Astrocyte of the spinal cord (primary cell): ENCODE measurements around the gene SLC9A1.
A peak's percentile ranks its signal among the peaks of the same experiment; 100 is the strongest.

Experiments used
- DNase-seq: peaks from one replicate; pipeline ENCODE4 v3.0.0; 2011; ENCODE audit warnings: low read depth, low spot score
- H3K4me3 ChIP-seq: 2 replicates; pipeline ENCODE4 v1.5.1; 2011; ENCODE audit warnings: low read depth, mild to moderate bottlenecking, low read length, moderate library complexity
- in situ Hi-C: cut with HindIII; loops from 2 replicates; pipeline ENCODE4 v1.10.0; 2017; ENCODE audit warnings: low sequenced_read_pairs
- TF ChIP-seq, protein P1 (sequence below): IDR thresholded peaks from 2 replicates; pipeline ENCODE4 v1.5.1; 2012; ENCODE audit warnings: low read depth, mild to moderate bottlenecking, low read length, inconsistent platforms

The SLC9A1 gene

DNA sequence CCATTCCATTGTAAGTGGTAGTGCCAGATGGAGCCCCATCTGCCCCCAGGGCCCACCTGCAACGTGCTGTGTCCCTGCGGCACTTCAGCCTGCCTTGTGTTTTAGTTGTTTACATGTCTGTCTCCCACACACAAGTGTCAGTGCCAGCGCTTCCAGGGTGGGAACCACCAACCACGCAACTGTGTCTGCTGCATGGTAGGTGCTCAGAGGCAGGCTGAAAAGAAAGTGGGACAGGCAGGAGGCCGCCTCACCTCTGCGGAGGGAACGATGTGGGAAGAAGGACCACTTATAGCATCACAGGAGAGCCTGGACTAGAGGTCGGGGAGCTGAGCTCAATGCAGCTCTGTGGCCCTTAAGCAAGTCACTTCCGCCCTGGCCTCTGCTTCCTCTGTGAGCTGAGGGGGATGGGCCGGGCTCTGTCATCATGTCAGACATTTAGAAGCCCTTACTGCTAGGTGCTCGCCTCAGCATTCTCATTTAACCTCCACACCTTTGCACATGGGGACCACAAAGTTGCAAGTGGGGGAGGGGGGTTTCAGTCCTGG lies 17.9 kb downstream of the SLC9A1 start:
- TF ChIP-seq, protein P1, sequence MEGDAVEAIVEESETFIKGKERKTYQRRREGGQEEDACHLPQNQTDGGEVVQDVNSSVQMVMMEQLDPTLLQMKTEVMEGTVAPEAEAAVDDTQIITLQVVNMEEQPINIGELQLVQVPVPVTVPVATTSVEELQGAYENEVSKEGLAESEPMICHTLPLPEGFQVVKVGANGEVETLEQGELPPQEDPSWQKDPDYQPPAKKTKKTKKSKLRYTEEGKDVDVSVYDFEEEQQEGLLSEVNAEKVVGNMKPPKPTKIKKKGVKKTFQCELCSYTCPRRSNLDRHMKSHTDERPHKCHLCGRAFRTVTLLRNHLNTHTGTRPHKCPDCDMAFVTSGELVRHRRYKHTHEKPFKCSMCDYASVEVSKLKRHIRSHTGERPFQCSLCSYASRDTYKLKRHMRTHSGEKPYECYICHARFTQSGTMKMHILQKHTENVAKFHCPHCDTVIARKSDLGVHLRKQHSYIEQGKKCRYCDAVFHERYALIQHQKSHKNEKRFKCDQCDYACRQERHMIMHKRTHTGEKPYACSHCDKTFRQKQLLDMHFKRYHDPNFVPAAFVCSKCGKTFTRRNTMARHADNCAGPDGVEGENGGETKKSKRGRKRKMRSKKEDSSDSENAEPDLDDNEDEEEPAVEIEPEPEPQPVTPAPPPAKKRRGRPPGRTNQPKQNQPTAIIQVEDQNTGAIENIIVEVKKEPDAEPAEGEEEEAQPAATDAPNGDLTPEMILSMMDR, result no peak
- in situ Hi-C loops, result no loop called here
- no peak for DNase-seq
- H3K4me3 ChIP-seq, result no peak overlapping the region

DNA sequence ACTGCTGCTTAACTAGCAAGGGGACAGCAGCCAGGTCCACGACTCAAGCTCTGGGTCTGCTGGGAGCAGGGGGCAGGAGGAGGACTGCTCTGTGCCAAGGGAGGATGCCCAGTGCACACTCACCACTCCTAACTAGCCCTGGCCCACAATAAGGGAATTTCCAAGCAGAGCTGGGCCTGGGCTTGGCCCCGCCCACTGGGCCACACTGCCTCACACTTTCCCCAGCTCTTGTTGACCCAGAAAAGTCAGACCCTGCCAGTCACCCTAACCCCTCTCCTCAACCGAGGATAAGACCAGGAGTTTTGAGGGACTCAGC lies 18.7 kb downstream of the SLC9A1 start:
- H3K4me3 ChIP-seq, result no peak overlapping the region
- TF ChIP-seq, protein P1, result no peak
- in situ Hi-C loops, result no loop called here
- no peak for DNase-seq

DNA sequence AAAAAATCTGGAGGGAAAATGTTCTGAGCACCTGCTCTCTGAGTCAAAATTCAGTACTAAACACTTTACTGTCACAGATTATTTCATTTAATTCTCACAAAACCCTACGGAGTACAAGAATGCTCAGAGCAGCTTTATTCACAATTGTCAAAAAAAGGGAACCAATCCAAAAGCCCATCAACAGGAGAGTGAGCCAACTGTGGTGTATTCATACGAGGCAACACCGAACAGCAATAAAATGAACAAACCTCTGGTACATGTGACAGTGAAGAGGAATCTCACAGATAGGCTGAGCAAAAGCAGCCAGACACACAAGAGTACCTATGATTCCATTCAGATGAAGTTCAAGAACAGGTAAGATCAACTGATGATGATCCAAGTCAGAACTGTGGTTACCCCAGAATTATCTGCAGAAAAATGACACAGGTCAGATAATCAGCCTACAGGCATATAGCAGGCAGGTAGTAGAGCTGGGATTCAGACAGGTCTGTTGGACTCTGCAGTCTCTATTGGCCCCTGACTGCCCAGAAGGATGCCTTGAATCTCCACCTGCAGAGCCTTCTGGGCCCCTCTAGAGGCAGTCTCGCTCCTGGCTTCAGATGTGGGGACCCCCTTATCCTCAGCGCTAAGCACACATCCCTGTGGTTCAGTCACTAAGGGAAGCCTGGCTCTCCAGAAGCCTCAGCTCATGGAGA lies 19.2 kb downstream of the SLC9A1 start:
- no peak overlapping the region for H3K4me3 ChIP-seq
- TF ChIP-seq, protein P1, result peak; percentile 9
- in situ Hi-C loops, result no loop called here
- no peak for DNase-seq

DNA sequence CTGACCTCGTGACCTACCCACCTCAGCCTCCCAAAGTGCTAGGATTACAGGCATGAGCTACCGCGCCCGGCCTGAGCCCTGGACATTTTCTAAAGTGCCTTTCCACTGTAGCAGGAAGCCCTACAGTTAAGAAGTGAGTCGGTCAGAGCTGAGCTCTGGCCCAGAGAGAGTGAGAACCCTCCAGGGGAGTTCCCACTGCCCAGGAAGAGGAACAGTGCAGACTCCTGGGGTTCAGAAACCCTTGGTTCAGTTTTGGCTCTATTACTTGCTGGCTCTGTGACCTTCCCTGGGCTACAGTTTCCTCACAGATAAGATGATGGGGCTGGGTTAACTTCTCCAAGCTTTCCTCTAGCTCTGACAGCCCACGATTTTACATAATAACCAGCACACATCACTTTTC lies 20.9 kb downstream of the SLC9A1 start:
- H3K4me3 ChIP-seq, result no peak overlapping the region
- DNase-seq, result no peak
- in situ Hi-C loops, result no loop called here
- TF ChIP-seq, protein P1, result no peak

DNA sequence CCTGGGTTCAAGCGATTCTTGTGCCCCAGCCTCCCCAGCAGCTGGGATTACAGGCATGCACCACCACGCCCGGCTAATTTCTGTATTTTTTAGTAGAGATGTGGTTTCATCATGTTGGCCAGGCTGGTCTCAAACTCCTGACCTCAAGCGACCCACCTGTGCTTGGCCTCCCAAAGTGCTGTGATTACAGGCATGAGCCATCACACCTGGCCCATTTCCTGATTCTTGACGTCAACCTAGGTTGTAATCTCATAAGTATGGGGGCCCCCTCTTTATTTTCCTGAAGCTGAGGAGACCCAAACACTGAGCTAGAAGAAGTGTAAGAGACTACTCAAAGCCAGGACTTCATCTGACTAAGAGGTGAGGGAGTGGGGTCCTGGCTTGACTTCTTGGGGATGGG lies 21.8 kb downstream of the SLC9A1 start:
- no peak for DNase-seq
- TF ChIP-seq, protein P1, result no peak
- H3K4me3 ChIP-seq, result no peak overlapping the region
- in situ Hi-C loops, result no loop called here

DNA sequence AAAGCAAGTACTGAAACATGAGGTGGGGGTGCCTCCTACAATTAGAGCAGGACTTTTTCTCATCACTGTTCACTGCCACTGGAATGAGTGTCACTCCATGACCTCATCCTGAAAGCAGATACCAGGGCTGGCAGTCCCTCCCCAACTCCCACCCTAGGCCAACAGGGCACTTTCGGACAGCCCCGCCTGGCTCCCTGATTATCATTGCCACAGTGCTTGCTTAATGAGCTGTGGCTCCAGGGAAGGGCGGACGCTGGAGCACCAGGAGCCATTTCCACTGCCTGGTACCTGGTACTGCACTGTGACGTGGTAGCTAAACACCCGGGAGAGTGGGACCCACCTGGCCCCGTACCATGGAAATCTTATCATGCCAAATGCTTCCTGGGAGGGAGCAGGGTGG lies 22.3 kb downstream of the SLC9A1 start:
- no peak for DNase-seq
- in situ Hi-C loops, result no loop called here
- TF ChIP-seq, protein P1, result no peak
- H3K4me3 ChIP-seq, result no peak overlapping the region

DNA sequence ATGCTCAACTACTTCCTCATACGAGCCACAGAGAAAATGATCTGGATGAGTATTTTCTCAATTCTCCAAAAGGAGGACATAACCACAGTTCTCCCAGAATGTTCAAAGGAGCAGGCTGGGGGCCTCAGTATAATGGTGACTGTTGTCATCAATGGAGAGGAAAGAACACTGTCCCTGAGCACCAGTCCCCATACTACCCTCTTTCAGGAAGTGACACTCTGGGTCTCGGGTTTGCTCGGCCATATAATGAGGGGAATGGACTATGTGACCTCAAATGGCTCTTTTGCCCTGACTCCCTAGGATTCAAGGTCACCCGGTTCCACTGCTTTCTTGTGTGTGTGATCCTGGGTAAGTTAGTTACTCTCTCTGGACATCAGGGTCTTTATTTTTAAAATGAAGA lies 22.8 kb downstream of the SLC9A1 start:
- TF ChIP-seq, protein P1, result no peak
- in situ Hi-C loops, result no loop called here
- DNase-seq, result no peak

More for the DNA sequence above, 22.8 kb downstream of the SLC9A1 start:
- no peak overlapping the region for H3K4me3 ChIP-seq
